ENCODE measurements around the gene DERA. TPM values are rescaled to one million over a fixed set of nuclear protein-coding genes. Genes with fewer than 3 reads are reported as not detected.
A peak's percentile ranks its signal among the peaks of the same experiment; 100 is the strongest.

Gene DERA
- total RNA-seq, 1 donor from 2014 or later = 91.2 TPM

- no peaks in the 10 kb centered on the region for H3K9me3 Mint-ChIP-seq
- no peak for DNase-seq (ENCODE audit: low spot score)
- Histone ChIP-seq H3F3A (ENCODE audit: low read depth) (no peaks in the 10 kb centered on the region), H3K4me2 (no peak overlapping the region), H3K79me2 (ENCODE audit: low read depth) (no peaks in the 10 kb centered on the region), H3K9ac (no peak overlapping the region), H3K9me3 (ENCODE audit: low read depth) (no peaks in the 10 kb centered on the region), H3K36me3 (no peaks in the 10 kb centered on the region), H3K4me1 (no peaks in the 10 kb centered on the region), H3K27me3 (no peaks in the 10 kb centered on the region), H4K20me1 (ENCODE audit: low read depth) (no peaks in the 10 kb centered on the region), H3K27ac (no peak overlapping the region), H3K4me3 (no peak overlapping the region), H2AFZ (replicated peaks) (no peak overlapping the region)
- H3K4me1 Mint-ChIP-seq = no peaks in the 10 kb centered on the region
- H3K4me3 Mint-ChIP-seq = no peak overlapping the region
- no peaks in the 10 kb centered on the region for H3K27me3 Mint-ChIP-seq (ENCODE audit: insufficient read depth, low read depth)
- no peak overlapping the region for H3K27ac Mint-ChIP-seq
- TF ChIP-seq EZH2 (IDR thresholded peaks at IDR 0.05) = no peak
- TF ChIP-seq CTCF (IDR thresholded peaks at IDR 0.05) = no peak
- TF ChIP-seq EZH2phosphoT487 (IDR thresholded peaks at IDR 0.05) = no peak
- H3K36me3 Mint-ChIP-seq = peaks cover 44% of the 10 kb centered on the region
These were observed 78.0 kb downstream of the DERA start for GRCh38 chr12:15988983-15989755.

- no peaks in the 10 kb centered on the region for H3K4me1 ChIP-seq
- Mint-ChIP-seq H3K27me3 (ENCODE audit: insufficient read depth, low read depth) (no peaks in the 10 kb centered on the region), H3K27ac (no peak overlapping the region), H3K36me3 (peaks cover 10% of the 10 kb centered on the region), H3K9me3 (no peaks in the 10 kb centered on the region), H3K4me3 (no peak overlapping the region), H3K4me1 (no peaks in the 10 kb centered on the region)
- DNase-seq (ENCODE audit: low spot score) = no peak
- H3K9me3 ChIP-seq (ENCODE audit: low read depth) = no peaks in the 10 kb centered on the region
- H3K9ac ChIP-seq = no peak overlapping the region
- no peak overlapping the region for H3K4me3 ChIP-seq
- H3K36me3 ChIP-seq = no peaks in the 10 kb centered on the region
- H3K27me3 ChIP-seq = no peaks in the 10 kb centered on the region
- no peak overlapping the region for H3K27ac ChIP-seq
- no peaks in the 10 kb centered on the region for H3F3A ChIP-seq (ENCODE audit: low read depth)
- no peaks in the 10 kb centered on the region for H4K20me1 ChIP-seq (ENCODE audit: low read depth)
- no peak overlapping the region for H2AFZ ChIP-seq (replicated peaks)
- TF ChIP-seq EZH2 (IDR thresholded peaks at IDR 0.05) (no peak), EZH2phosphoT487 (IDR thresholded peaks at IDR 0.05) (no peak), CTCF (IDR thresholded peaks at IDR 0.05) (no peak)
- no peaks in the 10 kb centered on the region for H3K79me2 ChIP-seq (ENCODE audit: low read depth)
- no peak overlapping the region for H3K4me2 ChIP-seq
These were observed 84.7 kb downstream of the DERA start for GRCh38 chr12:15995801-15996200.

GRCh38 chr12:15996254-15996653, 85.1 kb downstream of the DERA start:
- H3K4me2 ChIP-seq = no peak overlapping the region
- Mint-ChIP-seq H3K27ac (no peak overlapping the region), H3K9me3 (no peaks in the 10 kb centered on the region), H3K4me3 (no peak overlapping the region), H3K27me3 (ENCODE audit: insufficient read depth, low read depth) (no peaks in the 10 kb centered on the region), H3K4me1 (no peaks in the 10 kb centered on the region), H3K36me3 (peaks cover 7% of the 10 kb centered on the region)
- no peak overlapping the region for H3K4me3 ChIP-seq
- DNase-seq (ENCODE audit: low spot score) = no peak
- H4K20me1 ChIP-seq (ENCODE audit: low read depth) = no peaks in the 10 kb centered on the region
- H3F3A ChIP-seq (ENCODE audit: low read depth) = no peaks in the 10 kb centered on the region
- no peaks in the 10 kb centered on the region for H3K79me2 ChIP-seq (ENCODE audit: low read depth)
- no peaks in the 10 kb centered on the region for H3K9me3 ChIP-seq (ENCODE audit: low read depth)
- no peaks in the 10 kb centered on the region for H3K4me1 ChIP-seq
- no peaks in the 10 kb centered on the region for H3K36me3 ChIP-seq
- H2AFZ ChIP-seq (replicated peaks) = no peak overlapping the region
- H3K27ac ChIP-seq = no peak overlapping the region
- peak; percentile 25 for TF ChIP-seq CTCF (IDR thresholded peaks at IDR 0.05)
- no peak for TF ChIP-seq EZH2phosphoT487 (IDR thresholded peaks at IDR 0.05)
- no peaks in the 10 kb centered on the region for H3K27me3 ChIP-seq
- H3K9ac ChIP-seq = no peak overlapping the region
